Astrocyte (in vitro differentiated cells and primary cell): ENCODE results near the gene ORM1. TPM values are rescaled to one million over a fixed set of nuclear protein-coding genes. Genes with fewer than 3 reads are reported as not detected.

Experiments used
- DNase-seq: peaks from one replicate; pipeline ENCODE4 v3.0.0-alpha.2; 2010; ENCODE audit warnings: low read depth
- FAIRE-seq: peaks from 2 replicates; lab custom pipeline; 2011; peaks lifted over from hg19 to GRCh38; lab: Jason Lieb, UNC
- H2AFZ ChIP-seq: 2 replicates; pipeline ENCODE4 v1.6.0; 2012; ENCODE audit warnings: low read depth, low read length, inconsistent platforms
- H3K27ac ChIP-seq: 2 replicates; pipeline ENCODE4 v1.5.1; 2011; ENCODE audit warnings: low read depth, low read length, inconsistent platforms
- H3K27me3 ChIP-seq: 2 replicates; pipeline ENCODE4 v1.6.0; 2011; ENCODE audit warnings: low read length, inconsistent platforms; ENCODE audit not compliant: insufficient read depth
- H3K36me3 ChIP-seq: 2 replicates; pipeline ENCODE4 v1.5.1; 2011; ENCODE audit warnings: low read length, inconsistent platforms; ENCODE audit not compliant: insufficient read depth
- H3K4me1 ChIP-seq: 2 replicates; pipeline ENCODE4 v1.5.1; 2011; ENCODE audit warnings: low read length, inconsistent platforms; ENCODE audit not compliant: insufficient read depth
- H3K4me2 ChIP-seq: 2 replicates; pipeline ENCODE4 v1.6.0; 2012; ENCODE audit warnings: low read length, inconsistent platforms
- H3K4me3 ChIP-seq: 2 replicates; pipeline ENCODE4 v1.5.1; 2011; ENCODE audit warnings: low read depth, mild to moderate bottlenecking, low read length, inconsistent platforms; ENCODE audit not compliant: insufficient read depth
- H3K79me2 ChIP-seq: 2 replicates; pipeline ENCODE4 v1.6.0; 2012; ENCODE audit warnings: mild to moderate bottlenecking, low read length, inconsistent platforms; ENCODE audit not compliant: insufficient read depth
- H3K9ac ChIP-seq: 2 replicates; pipeline ENCODE4 v1.6.0; 2012; ENCODE audit warnings: mild to moderate bottlenecking, low read length, inconsistent platforms
- H3K9me3 ChIP-seq: 2 replicates; pipeline ENCODE4 v1.5.1; 2012; ENCODE audit warnings: low read depth, mild to moderate bottlenecking, low read length, inconsistent platforms; ENCODE audit not compliant: insufficient read depth
- H4K20me1 ChIP-seq: 2 replicates; pipeline ENCODE4 v1.6.0; 2012; ENCODE audit warnings: low read length, inconsistent platforms; ENCODE audit not compliant: insufficient read depth
- H3K27ac Mint-ChIP-seq: one replicate; pipeline ENCODE4 v1.8.0; 2021; ENCODE audit warnings: mild to moderate bottlenecking, mixed read lengths; ENCODE audit not compliant: unreplicated experiment
- H3K27me3 Mint-ChIP-seq: one replicate; pipeline ENCODE4 v1.8.0; 2021; ENCODE audit warnings: low read depth, mixed read lengths; ENCODE audit not compliant: unreplicated experiment
- H3K36me3 Mint-ChIP-seq: one replicate; pipeline ENCODE4 v1.8.0; 2021; ENCODE audit warnings: low read depth, mixed read lengths; ENCODE audit not compliant: unreplicated experiment
- H3K4me1 Mint-ChIP-seq: one replicate; pipeline ENCODE4 v1.8.0; 2021; ENCODE audit warnings: low read depth, mixed read lengths; ENCODE audit not compliant: unreplicated experiment
- H3K4me3 Mint-ChIP-seq: one replicate; pipeline ENCODE4 v1.8.0; 2021; ENCODE audit warnings: mild to moderate bottlenecking, moderate library complexity, mixed read lengths; ENCODE audit not compliant: unreplicated experiment
- H3K9me3 Mint-ChIP-seq: one replicate; pipeline ENCODE4 v1.8.0; 2021; ENCODE audit warnings: mild to moderate bottlenecking, mixed read lengths; ENCODE audit not compliant: unreplicated experiment
- CTCF ChIP-seq: IDR thresholded peaks from 2 replicates; pipeline ENCODE4 v1.5.1; 2011; ENCODE audit warnings: low read depth, mild to moderate bottlenecking, inconsistent platforms, low read length, moderate library complexity; ENCODE audit not compliant: insufficient read depth
- EZH2 ChIP-seq: IDR thresholded peaks from 2 replicates; pipeline ENCODE4 v1.6.1; 2012; ENCODE audit warnings: mild to moderate bottlenecking, low read length, inconsistent platforms; ENCODE audit not compliant: insufficient read depth
- total RNA-seq: library from RNA; stranded (reverse); gene quantifications from 2 replicates; pipeline ENCODE4 v1.2.1, GENCODE V29; 2021

ORM1 gene
- total RNA-seq, 1 donor from 2014 or later, result not detected

DNA sequence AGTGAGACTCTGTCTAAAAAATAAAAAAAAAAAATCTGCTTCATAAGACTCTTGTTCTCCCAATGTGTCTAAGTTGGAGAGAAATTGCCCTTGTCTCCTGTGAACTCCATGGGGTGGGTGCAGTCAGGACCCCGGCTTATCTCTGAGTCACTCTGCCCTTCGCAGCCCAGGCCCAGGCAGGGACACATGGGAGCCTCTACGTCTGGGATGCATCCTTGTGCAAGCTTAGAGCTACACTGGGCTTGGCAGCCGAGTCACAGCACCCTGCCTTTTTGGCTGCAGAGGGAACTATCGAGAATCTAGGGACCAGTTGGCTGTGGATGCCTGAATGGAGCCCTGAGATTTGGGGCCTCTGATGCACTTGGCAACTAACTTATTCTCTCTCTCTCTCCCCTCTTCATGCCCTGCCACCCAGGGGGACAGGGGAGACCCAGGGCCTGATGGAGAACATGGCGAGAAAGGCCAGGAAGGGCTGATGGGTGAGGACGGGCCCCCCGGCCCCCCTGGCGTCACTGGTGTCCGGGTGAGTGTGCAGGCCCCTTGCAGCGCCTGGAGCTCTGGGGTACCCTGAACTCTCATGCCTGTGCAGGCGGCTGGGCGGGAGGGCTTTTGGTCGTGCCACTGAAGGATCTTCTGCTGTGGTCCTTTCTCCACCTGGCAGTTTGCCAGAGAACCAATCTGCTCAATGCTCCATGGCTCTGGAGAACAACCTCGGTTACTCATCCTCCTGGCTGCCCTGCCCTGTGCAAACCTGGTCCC is 47.5 kb upstream of the ORM1 start:
- no peaks in the 10 kb centered on the region for H3K9me3 Mint-ChIP-seq
- H3K27ac Mint-ChIP-seq, result peak overlapping the region; percentile 95

DNA sequence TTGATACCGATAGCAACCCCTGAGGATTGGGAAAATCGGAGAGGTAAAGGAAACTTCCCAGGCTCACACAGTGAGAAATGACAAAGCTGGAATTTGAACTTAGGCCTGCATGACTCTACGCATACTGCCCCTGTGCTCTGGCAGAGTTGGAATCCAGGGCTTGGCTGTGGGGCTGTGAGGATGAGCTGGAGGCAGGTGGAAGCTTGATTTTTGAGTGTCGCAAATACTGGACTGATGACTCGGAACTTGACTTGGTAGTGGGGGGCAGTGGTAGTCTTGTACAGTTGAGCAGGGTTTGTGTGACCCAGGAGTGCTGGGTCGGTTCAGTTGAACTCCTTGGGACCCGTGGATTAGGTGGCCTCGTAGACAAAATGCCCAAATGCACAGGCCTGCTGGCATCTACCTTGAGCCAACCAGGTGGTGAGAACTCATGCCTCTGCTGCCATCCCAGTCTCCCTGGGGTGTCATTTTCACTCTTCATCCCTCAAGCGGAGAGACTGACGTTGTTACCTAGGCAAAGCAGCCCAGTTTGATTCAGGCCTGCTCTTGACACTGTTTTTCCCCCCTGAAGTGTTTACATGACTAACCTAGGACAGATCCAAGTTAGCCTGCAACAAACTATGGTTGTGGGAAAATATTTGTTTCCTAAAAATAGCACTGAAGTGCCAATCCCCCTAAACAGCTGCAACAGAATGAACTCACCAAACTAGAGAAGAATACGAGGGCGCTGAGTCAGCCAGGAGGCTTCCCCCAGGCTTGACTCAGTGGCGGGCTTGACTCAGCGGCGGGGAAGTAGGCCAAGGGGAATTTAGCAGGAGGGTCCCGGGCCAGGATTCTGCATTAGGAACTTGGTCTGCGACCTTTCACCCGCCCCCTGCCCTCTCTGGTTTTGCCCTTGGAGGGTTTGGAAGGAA is 45.7 kb upstream of the ORM1 start:
- Mint-ChIP-seq H3K27ac (peak overlapping the region; percentile 95), H3K36me3 (peaks cover 16% of the 10 kb centered on the region), H3K4me1 (peaks cover 39% of the 10 kb centered on the region), H3K27me3 (no peaks in the 10 kb centered on the region), H3K9me3 (no peaks in the 10 kb centered on the region), H3K4me3 (peak overlapping the region; percentile 70)
- Histone ChIP-seq H3K27me3 (no peaks in the 10 kb centered on the region), H3K9ac (peak overlapping the region; percentile 73), H3K4me2 (peak overlapping the region; percentile 62), H4K20me1 (no peaks in the 10 kb centered on the region), H3K79me2 (no peaks in the 10 kb centered on the region), H2AFZ (no peak overlapping the region), H3K36me3 (peaks cover 6% of the 10 kb centered on the region), H3K4me1 (peaks cover 48% of the 10 kb centered on the region), H3K4me3 (no peak overlapping the region), H3K9me3 (no peaks in the 10 kb centered on the region), H3K27ac (peak overlapping the region; percentile 89)
- TF ChIP-seq EZH2 (no peak), CTCF (no peak)
- peak; percentile 98 for DNase-seq
- peak; percentile 99 for FAIRE-seq

More for the DNA sequence above, 47.5 kb upstream of the ORM1 start:
- Mint-ChIP-seq H3K36me3 (peaks cover 13% of the 10 kb centered on the region), H3K4me3 (no peak overlapping the region), H3K27me3 (no peaks in the 10 kb centered on the region), H3K4me1 (peaks cover 32% of the 10 kb centered on the region)
- H3K27me3 ChIP-seq, result no peaks in the 10 kb centered on the region
- no peaks in the 10 kb centered on the region for H4K20me1 ChIP-seq
- DNase-seq (no peak), FAIRE-seq (no peak)
- peaks cover 37% of the 10 kb centered on the region for H3K4me1 ChIP-seq
- no peak overlapping the region for H3K9ac ChIP-seq
- H2AFZ ChIP-seq, result no peak overlapping the region
- no peaks in the 10 kb centered on the region for H3K9me3 ChIP-seq
- H3K27ac ChIP-seq, result no peak overlapping the region
- H3K36me3 ChIP-seq, result peaks cover 6% of the 10 kb centered on the region
- H3K4me3 ChIP-seq, result no peak overlapping the region
- H3K79me2 ChIP-seq, result no peaks in the 10 kb centered on the region
- H3K4me2 ChIP-seq, result no peak overlapping the region
- TF ChIP-seq CTCF (no peak), EZH2 (no peak)
